Epithelial cell of esophagus (primary cell): ENCODE data around the gene FOXF2.

Experiments
- DNase-seq: peaks from one replicate; pipeline ENCODE4 v3.0.0; 2010; ENCODE audit warnings: low read depth
- H3K4me3 ChIP-seq: 2 replicates; pipeline ENCODE4 v1.5.1; 2011; ENCODE audit warnings: mild to moderate bottlenecking, low read length, control low read depth
- TF ChIP-seq, protein P1 (sequence below): IDR thresholded peaks from 2 replicates; pipeline ENCODE4 v1.5.1; 2011; ENCODE audit warnings: low read depth, mild to moderate bottlenecking, low read length, control low read depth, inconsistent platforms; ENCODE audit not compliant: insufficient read depth; ENCODE audit errors: missing control alignments

The FOXF2 gene

GRCh38 chr6:1437553-1438406 is 48.4 kb downstream of the FOXF2 start:
- TF ChIP-seq, protein P1, sequence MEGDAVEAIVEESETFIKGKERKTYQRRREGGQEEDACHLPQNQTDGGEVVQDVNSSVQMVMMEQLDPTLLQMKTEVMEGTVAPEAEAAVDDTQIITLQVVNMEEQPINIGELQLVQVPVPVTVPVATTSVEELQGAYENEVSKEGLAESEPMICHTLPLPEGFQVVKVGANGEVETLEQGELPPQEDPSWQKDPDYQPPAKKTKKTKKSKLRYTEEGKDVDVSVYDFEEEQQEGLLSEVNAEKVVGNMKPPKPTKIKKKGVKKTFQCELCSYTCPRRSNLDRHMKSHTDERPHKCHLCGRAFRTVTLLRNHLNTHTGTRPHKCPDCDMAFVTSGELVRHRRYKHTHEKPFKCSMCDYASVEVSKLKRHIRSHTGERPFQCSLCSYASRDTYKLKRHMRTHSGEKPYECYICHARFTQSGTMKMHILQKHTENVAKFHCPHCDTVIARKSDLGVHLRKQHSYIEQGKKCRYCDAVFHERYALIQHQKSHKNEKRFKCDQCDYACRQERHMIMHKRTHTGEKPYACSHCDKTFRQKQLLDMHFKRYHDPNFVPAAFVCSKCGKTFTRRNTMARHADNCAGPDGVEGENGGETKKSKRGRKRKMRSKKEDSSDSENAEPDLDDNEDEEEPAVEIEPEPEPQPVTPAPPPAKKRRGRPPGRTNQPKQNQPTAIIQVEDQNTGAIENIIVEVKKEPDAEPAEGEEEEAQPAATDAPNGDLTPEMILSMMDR: no peak
- no peak overlapping the region for H3K4me3 ChIP-seq
- no peak for DNase-seq

GRCh38 chr6:1438471-1438881 is 49.1 kb downstream of the FOXF2 start:
- no peak for DNase-seq
- TF ChIP-seq, protein P1: no peak
- no peak overlapping the region for H3K4me3 ChIP-seq

- TF ChIP-seq, protein P1: no peak
- H3K4me3 ChIP-seq: no peak overlapping the region
Measured at GRCh38 chr6:1439349-1439748, 50.0 kb downstream of the FOXF2 start.

GRCh38 chr6:1442929-1443328 is 53.6 kb downstream of the FOXF2 start:
- H3K4me3 ChIP-seq: no peak overlapping the region
- TF ChIP-seq, protein P1: no peak
- DNase-seq: no peak

More at GRCh38 chr6:1439349-1439748, 50.0 kb downstream of the FOXF2 start:
- DNase-seq: no peak
